Measurements from ENCODE around the gene SLC38A3.

DNA sequence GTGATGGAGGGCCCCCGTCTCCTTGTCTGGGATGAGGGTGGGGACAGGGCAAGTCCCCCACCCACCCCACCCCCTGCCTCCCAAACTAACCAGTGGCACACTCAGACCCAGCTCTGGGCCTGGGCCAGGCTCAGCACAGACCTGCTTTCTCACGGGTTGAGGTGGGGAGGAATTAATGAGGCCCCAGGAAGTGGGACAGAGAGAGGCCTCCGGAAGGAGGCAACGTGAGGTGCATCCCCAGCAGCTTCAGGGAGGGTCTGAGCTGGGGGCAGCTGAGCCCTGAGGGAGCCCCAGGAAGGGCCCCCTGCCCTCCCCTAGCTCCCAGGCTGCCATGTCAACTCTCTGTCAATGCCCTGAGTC is 16.0 kb downstream of the SLC38A3 start:
- TF ChIP-seq MYC (IDR thresholded peaks at IDR 0.05; ENCODE audit: low read depth, low read length) (no peak), POLR2A (IDR thresholded peaks at IDR 0.05; ENCODE audit: extremely low read depth, insufficient read length) (no peak), MAX (IDR thresholded peaks at IDR 0.05; ENCODE audit: low read depth, low read length) (no peak)
- TF ChIP-seq, protein P1, sequence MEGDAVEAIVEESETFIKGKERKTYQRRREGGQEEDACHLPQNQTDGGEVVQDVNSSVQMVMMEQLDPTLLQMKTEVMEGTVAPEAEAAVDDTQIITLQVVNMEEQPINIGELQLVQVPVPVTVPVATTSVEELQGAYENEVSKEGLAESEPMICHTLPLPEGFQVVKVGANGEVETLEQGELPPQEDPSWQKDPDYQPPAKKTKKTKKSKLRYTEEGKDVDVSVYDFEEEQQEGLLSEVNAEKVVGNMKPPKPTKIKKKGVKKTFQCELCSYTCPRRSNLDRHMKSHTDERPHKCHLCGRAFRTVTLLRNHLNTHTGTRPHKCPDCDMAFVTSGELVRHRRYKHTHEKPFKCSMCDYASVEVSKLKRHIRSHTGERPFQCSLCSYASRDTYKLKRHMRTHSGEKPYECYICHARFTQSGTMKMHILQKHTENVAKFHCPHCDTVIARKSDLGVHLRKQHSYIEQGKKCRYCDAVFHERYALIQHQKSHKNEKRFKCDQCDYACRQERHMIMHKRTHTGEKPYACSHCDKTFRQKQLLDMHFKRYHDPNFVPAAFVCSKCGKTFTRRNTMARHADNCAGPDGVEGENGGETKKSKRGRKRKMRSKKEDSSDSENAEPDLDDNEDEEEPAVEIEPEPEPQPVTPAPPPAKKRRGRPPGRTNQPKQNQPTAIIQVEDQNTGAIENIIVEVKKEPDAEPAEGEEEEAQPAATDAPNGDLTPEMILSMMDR (IDR thresholded peaks at IDR 0.05; ENCODE audit: low read depth, low read length) = no peak

Data from NB4 (cell line).